ENCODE measurements around the gene UNC45A. TPM values are rescaled to one million over a fixed set of nuclear protein-coding genes. Genes with fewer than 3 reads are reported as not detected.

The UNC45A gene
- total RNA-seq, 1 donor from 2014 or later = 102 TPM

- Mint-ChIP-seq H3K36me3 (ENCODE audit: low read depth, unreplicated experiment) (peaks cover 36% of the 10 kb centered on the region), H3K9me3 (ENCODE audit: unreplicated experiment) (no peaks in the 10 kb centered on the region), H3K27me3 (ENCODE audit: unreplicated experiment) (no peaks in the 10 kb centered on the region), H3K27ac (ENCODE audit: unreplicated experiment) (no peak overlapping the region), H3K4me3 (ENCODE audit: unreplicated experiment) (no peak overlapping the region), H3K4me1 (ENCODE audit: unreplicated experiment) (no peaks in the 10 kb centered on the region)
- TF ChIP-seq CTCF (IDR thresholded peaks at IDR 0.05; ENCODE audit: unreplicated experiment) = no peak
- DNase-seq (ENCODE audit: low spot score) = no peak
These were observed 10.0 kb downstream of the UNC45A start for GRCh38 chr15:90945091-90945490.

DNA sequence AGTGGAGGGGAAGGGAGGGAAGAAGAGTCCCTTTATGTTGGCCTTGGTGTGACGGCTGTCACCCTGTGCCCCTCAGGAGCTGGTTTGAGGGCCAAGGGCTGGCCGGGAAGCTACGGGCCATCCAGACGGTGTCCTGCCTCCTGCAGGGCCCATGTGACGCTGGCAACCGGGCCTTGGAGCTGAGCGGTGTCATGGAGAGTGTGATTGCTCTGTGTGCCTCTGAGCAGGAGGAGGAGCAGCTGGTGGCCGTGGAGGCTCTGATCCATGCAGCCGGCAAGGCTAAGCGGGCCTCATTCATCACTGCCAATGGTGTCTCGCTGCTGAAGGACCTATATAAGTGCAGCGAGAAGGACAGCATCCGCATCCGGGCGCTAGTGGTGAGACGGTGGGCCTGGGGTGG lies 11.5 kb downstream of the UNC45A start:
- Mint-ChIP-seq H3K4me3 (ENCODE audit: unreplicated experiment) (no peak overlapping the region), H3K36me3 (ENCODE audit: low read depth, unreplicated experiment) (peaks cover 28% of the 10 kb centered on the region), H3K9me3 (ENCODE audit: unreplicated experiment) (no peaks in the 10 kb centered on the region), H3K27ac (ENCODE audit: unreplicated experiment) (no peak overlapping the region), H3K4me1 (ENCODE audit: unreplicated experiment) (no peaks in the 10 kb centered on the region), H3K27me3 (ENCODE audit: unreplicated experiment) (no peaks in the 10 kb centered on the region)
- DNase-seq (ENCODE audit: low spot score) = no peak
- no peak for TF ChIP-seq CTCF (IDR thresholded peaks at IDR 0.05; ENCODE audit: unreplicated experiment)

DNA sequence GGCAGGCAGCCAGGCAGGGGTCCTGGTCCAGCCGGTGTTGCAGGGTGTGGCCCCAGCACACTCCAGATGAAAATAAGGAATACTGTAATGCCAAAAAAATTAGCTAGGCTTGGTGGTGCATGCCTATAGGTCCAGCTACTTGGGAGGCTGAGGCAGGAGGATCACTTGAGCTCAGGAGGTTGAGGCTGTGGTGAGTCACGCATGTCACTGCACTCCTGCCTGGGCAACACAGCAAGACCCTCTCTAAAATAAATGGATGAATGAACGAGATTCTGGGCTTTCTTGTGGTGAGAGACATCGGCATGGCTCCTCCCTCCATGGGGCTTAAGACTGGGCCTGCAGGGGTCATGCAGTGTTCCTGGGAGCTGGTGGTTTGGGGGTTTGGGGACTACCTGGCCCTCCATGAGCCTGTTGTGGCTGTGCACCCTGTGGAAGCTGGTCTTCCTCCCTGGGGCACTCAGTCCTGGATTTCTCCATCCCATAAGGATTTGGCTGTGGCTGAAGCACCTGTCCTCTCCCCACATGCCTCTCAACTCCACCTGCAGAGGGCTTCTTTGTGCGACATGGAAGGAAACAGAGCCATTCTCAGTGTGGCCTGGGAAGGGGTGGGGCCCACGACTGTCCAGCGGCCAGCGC lies 12.0 kb downstream of the UNC45A start:
- TF ChIP-seq CTCF (IDR thresholded peaks at IDR 0.05; ENCODE audit: unreplicated experiment) = no peak
- H3K27me3 Mint-ChIP-seq (ENCODE audit: unreplicated experiment) = no peaks in the 10 kb centered on the region
- no peaks in the 10 kb centered on the region for H3K4me1 Mint-ChIP-seq (ENCODE audit: unreplicated experiment)

DNA sequence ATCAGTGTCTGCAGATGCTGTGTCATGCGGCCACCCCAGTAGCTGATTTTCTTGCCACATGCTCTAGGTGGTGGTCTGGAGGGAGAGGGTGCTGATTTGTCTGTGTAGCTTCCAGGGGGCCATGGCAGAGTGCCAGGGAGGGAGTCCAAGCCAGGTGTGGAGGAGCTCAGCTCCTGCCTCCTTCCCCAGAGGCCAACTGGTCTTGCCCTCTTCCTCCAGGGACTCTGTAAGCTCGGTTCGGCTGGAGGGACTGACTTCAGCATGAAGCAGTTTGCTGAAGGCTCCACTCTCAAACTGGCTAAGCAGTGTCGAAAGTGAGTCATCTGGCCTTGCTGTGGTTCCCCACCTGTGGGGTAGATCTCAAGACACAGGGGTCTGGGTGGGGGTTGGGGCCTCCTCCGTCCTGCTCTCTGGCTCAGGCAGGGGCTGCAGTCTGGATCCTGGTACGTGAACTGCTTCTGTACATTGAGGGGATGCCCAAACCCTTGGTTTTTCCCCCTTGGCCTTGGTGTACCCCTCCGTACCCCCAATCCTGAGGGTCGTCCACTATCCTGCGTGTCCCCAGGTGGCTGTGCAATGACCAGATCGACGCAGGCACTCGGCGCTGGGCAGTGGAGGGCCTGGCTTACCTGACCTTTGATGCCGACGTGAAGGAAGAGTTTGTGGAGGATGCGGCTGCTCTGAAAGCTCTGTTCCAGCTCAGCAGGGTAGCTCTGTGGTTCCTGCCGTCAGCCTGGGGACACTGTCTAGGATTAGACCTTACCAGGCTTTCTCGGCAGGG lies 12.7 kb downstream of the UNC45A start:
- Mint-ChIP-seq H3K4me3 (ENCODE audit: unreplicated experiment) (no peak overlapping the region), H3K9me3 (ENCODE audit: unreplicated experiment) (no peaks in the 10 kb centered on the region), H3K27ac (ENCODE audit: unreplicated experiment) (no peak overlapping the region), H3K4me1 (ENCODE audit: unreplicated experiment) (no peaks in the 10 kb centered on the region), H3K27me3 (ENCODE audit: unreplicated experiment) (no peaks in the 10 kb centered on the region), H3K36me3 (ENCODE audit: low read depth, unreplicated experiment) (peaks cover 37% of the 10 kb centered on the region)
- no peak for DNase-seq (ENCODE audit: low spot score)
- no peak for TF ChIP-seq CTCF (IDR thresholded peaks at IDR 0.05; ENCODE audit: unreplicated experiment)

More for the DNA sequence above, 12.0 kb downstream of the UNC45A start:
- no peak for DNase-seq (ENCODE audit: low spot score)
- Mint-ChIP-seq H3K27ac (ENCODE audit: unreplicated experiment) (no peak overlapping the region), H3K9me3 (ENCODE audit: unreplicated experiment) (no peaks in the 10 kb centered on the region), H3K4me3 (ENCODE audit: unreplicated experiment) (no peak overlapping the region), H3K36me3 (ENCODE audit: low read depth, unreplicated experiment) (peaks cover 31% of the 10 kb centered on the region)

DNA sequence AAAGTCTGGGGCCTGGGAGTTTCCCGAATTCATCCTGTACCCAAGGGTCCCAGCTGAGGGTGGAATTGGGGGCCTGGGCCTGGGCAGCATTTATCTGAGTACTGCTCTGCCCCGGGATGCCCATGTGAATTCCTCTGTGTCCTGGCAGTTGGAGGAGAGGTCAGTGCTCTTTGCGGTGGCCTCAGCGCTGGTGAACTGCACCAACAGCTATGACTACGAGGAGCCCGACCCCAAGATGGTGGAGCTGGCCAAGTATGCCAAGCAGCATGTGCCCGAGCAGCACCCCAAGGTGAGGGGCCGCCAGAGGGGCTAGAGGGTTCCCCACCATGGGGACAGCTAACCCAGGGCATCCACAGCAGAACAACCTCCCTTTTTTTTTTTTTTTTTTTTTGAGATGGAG lies 13.4 kb downstream of the UNC45A start:
- peaks cover 40% of the 10 kb centered on the region for H3K36me3 Mint-ChIP-seq (ENCODE audit: low read depth, unreplicated experiment)
- H3K4me3 Mint-ChIP-seq (ENCODE audit: unreplicated experiment) = no peak overlapping the region
- H3K27ac Mint-ChIP-seq (ENCODE audit: unreplicated experiment) = no peak overlapping the region
- H3K9me3 Mint-ChIP-seq (ENCODE audit: unreplicated experiment) = no peaks in the 10 kb centered on the region
- TF ChIP-seq CTCF (IDR thresholded peaks at IDR 0.05; ENCODE audit: unreplicated experiment) = no peak
- no peaks in the 10 kb centered on the region for H3K4me1 Mint-ChIP-seq (ENCODE audit: unreplicated experiment)
- DNase-seq (ENCODE audit: low spot score) = no peak
- peaks cover under 1% of the 10 kb centered on the region for H3K27me3 Mint-ChIP-seq (ENCODE audit: unreplicated experiment)

All from endothelial cell (in vitro differentiated cells).